GM19397 (cell line): ENCODE results near the gene ZNF488.
"Not testable (repeated sequence)": the region's sequence is repeated elsewhere in the genome, so short reads cannot be mapped to it uniquely, and the experiment has no call there.

Experiments used
- ATAC-seq: cut with Tn5 transposase; IDR thresholded peaks from one replicate; pipeline ENCODE4 v1.9.1; 2021; ENCODE audit warnings: mild to moderate bottlenecking, moderate library complexity; ENCODE audit not compliant: unreplicated experiment

Gene ZNF488

GRCh38 chr10:47384148-47384921 lies at the start of gene ZNF488:
Gene ZNF488 (minus strand): TSS chr10:47384293. CDS start chr10:47368829, 15,464 bp downstream.
- ATAC-seq, result peak; percentile 95

GRCh38 chr10:47425813-47426419 lies 41.8 kb upstream of the ZNF488 start:
- ATAC-seq, result no peak

- no peak for ATAC-seq
These were observed 40.1 kb upstream of the ZNF488 start for GRCh38 chr10:47424231-47424630.

- ATAC-seq, result no peak
These were observed 39.4 kb upstream of the ZNF488 start for GRCh38 chr10:47423476-47423875.

- ATAC-seq, result no peak
These were observed 37.2 kb upstream of the ZNF488 start for GRCh38 chr10:47421057-47421952.

- ATAC-seq, result no peak
These were observed 36.4 kb upstream of the ZNF488 start for GRCh38 chr10:47420305-47421056.

GRCh38 chr10:47419421-47419820 lies 35.3 kb upstream of the ZNF488 start:
- no peak for ATAC-seq

GRCh38 chr10:47418966-47419365 lies 34.9 kb upstream of the ZNF488 start:
- ATAC-seq, result no peak

- ATAC-seq, result no peak
These were observed 34.2 kb upstream of the ZNF488 start for GRCh38 chr10:47418321-47418720.

- not testable (repeated sequence) for ATAC-seq
These were observed 32.5 kb upstream of the ZNF488 start for GRCh38 chr10:47416305-47417218.

GRCh38 chr10:47415520-47416304 lies 31.6 kb upstream of the ZNF488 start:
- no peak for ATAC-seq

- no peak for ATAC-seq
These were observed 30.8 kb upstream of the ZNF488 start for GRCh38 chr10:47414752-47415519.

- no peak for ATAC-seq
These were observed 30.1 kb upstream of the ZNF488 start for GRCh38 chr10:47414227-47414592.

GRCh38 chr10:47413531-47414226 lies 29.6 kb upstream of the ZNF488 start:
- no peak for ATAC-seq

GRCh38 chr10:47412869-47413268 lies 28.8 kb upstream of the ZNF488 start:
- ATAC-seq, result no peak

GRCh38 chr10:47412177-47412730 lies 28.2 kb upstream of the ZNF488 start:
- ATAC-seq, result no peak

GRCh38 chr10:47410862-47411261 lies 26.8 kb upstream of the ZNF488 start:
- no peak for ATAC-seq
